Endothelial cell (in vitro differentiated cells): ENCODE measurements around the gene ALDH3B1. TPM values are rescaled to one million over a fixed set of nuclear protein-coding genes. Genes with fewer than 3 reads are reported as not detected.

Source experiments
- DNase-seq: peaks from one replicate; pipeline ENCODE4 v3.0.0; 2021; ENCODE audit warnings: low spot score
- H3K27ac Mint-ChIP-seq: one replicate; pipeline ENCODE4 v1.8.0; 2021; ENCODE audit warnings: mixed read lengths, inconsistent platforms; ENCODE audit not compliant: unreplicated experiment
- H3K27me3 Mint-ChIP-seq: one replicate; pipeline ENCODE4 v1.8.0; 2021; ENCODE audit warnings: mild to moderate bottlenecking, moderate library complexity, mixed read lengths, inconsistent platforms; ENCODE audit not compliant: unreplicated experiment
- H3K36me3 Mint-ChIP-seq: one replicate; pipeline ENCODE4 v1.8.0; 2021; ENCODE audit warnings: mild to moderate bottlenecking, low read depth, mixed read lengths, inconsistent platforms; ENCODE audit not compliant: unreplicated experiment
- H3K4me1 Mint-ChIP-seq: one replicate; pipeline ENCODE4 v1.8.0; 2021; ENCODE audit warnings: mild to moderate bottlenecking, mixed read lengths, inconsistent platforms; ENCODE audit not compliant: unreplicated experiment
- H3K4me3 Mint-ChIP-seq: one replicate; pipeline ENCODE4 v1.8.0; 2021; ENCODE audit warnings: mild to moderate bottlenecking, mixed read lengths, inconsistent platforms; ENCODE audit not compliant: unreplicated experiment
- H3K9me3 Mint-ChIP-seq: one replicate; pipeline ENCODE4 v1.8.0; 2021; ENCODE audit warnings: mixed read lengths, inconsistent platforms; ENCODE audit not compliant: unreplicated experiment
- CTCF ChIP-seq: fragments of 200-600 bp; sonication (generic); IDR thresholded peaks from one replicate; pipeline ENCODE4 v1.5.0; 2021; ENCODE audit warnings: antibody characterized with exemption; ENCODE audit not compliant: unreplicated experiment
- total RNA-seq: library from RNA; stranded (reverse); fragmentation: NEBNext Ultra II Directional; extraction: Animal tissue kit (Norgen Biotek cat#: 25700); gene quantifications from one replicate; pipeline ENCODE4 v1.2.1, GENCODE V29; 2021; ENCODE audit not compliant: unreplicated experiment

Gene ALDH3B1
- total RNA-seq, 1 donor from 2014 or later: not detected

DNA sequence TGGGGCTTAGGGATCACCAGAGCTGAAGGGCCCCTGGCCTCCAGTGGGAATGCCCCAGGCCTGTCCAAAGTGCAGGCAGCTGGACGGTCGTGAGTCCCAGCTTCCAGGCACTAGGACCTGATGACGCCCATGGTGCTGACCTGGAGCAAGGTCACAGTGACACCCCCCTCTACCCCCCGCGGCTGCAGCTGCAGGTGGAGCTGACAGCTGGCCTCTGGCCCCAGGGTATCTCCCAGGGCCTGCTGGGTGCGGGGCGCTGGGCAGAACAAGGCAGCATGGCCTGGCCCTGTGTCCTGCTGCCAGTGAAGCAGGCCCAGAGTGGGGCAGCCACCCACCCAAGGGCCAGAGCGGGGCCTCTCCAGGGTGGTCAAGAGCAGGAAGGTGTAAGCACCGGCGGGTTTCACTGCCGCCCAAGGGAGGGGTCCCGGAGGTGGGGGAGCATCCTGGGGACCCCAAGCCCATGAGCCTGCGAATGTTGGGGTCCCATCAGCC lies 28.1 kb downstream of the ALDH3B1 start:
- Mint-ChIP-seq H3K27ac (no peak overlapping the region), H3K27me3 (peaks cover 7% of the 10 kb centered on the region), H3K36me3 (peaks cover 3% of the 10 kb centered on the region)

DNA sequence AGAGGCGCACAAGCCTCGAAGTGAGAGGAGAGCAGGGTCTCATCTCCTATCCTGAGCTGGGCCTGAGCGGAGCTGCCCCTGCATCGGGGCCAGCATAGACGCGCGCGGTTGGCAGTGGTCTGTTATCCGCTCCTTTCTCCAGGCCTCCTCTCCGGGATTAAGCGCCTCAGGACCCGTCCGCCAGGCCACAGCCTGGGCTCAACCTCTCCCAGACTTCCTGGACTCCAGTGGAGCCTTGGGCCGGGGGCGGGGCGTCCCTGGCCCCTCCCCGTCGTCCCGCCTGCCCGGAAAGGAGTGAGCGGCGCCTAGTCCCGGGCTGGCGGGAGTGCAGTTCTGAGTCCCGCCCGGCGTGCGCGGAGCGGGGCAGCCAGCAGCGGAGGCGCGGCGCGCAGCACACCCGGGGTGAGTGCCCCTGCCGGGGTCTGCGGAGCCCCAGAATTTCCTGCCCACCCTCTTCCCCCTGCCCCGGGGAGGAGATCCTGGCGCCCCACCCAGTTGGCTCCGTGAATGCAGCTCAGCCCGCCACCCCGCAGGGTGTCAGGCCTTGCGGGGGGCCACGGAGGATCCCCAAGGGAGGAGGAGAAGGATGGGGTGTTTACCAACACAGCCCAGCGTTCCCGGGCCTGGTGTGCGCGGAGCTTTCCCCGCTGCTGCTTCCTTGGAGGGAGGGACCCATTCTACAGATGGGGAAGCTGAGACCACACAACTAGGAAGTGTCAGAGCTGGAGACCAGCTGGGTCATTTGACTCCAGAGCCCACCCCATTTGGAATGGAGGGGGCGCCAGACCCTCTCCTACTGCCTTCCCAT lies 28.8 kb downstream of the ALDH3B1 start, which contains the start of gene TCIRG1:
Gene TCIRG1 (plus strand): TSS at position 308 of the 808 bp plus-strand sequence. CDS start 2,247 bp downstream, outside the sequence.
- Mint-ChIP-seq H3K4me1 (peaks cover 16% of the 10 kb centered on the region), H3K4me3 (peak within 1 kb of the TSS; percentile 83), H3K27me3 (peaks cover 7% of the 10 kb centered on the region), H3K9me3 (no peaks in the 10 kb centered on the region), H3K36me3 (peaks cover 3% of the 10 kb centered on the region), H3K27ac (peak within 1 kb of the TSS; percentile 80)
- DNase-seq: peak; percentile 72
- TF ChIP-seq CTCF: no peak

More for the DNA sequence above, 28.1 kb downstream of the ALDH3B1 start:
- H3K9me3 Mint-ChIP-seq: no peaks in the 10 kb centered on the region
- H3K4me3 Mint-ChIP-seq: no peak overlapping the region
- peaks cover 16% of the 10 kb centered on the region for H3K4me1 Mint-ChIP-seq
- TF ChIP-seq CTCF: no peak
- no peak for DNase-seq

DNA sequence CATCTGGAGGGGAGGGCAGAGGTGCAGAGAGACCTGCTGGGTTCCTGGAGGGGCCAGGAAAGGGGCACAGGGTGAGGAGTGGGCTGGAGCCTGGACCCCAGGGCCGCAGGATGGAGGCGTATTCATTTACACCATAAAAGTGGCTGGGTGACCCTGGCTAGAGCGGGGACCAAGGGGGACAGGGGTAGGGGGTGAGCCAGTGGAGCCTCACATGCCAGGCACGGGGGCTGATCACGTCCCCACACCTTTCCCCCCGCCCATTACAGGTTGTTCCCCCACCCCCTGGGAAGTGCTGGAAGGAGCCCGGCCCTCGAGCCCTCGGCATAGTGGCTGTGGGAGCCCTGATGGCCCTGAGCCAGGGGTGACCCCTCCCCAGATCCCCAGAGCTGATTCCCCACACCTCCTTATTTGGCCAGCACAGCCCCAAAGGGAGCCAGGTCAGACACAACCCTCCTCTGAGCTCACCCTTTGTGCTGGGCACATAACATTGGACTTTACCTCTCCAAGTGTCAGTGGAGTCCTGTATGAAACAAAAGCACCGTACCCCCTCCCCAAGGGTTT lies 29.5 kb downstream of the ALDH3B1 start:
- peaks cover 3% of the 10 kb centered on the region for H3K36me3 Mint-ChIP-seq
- peak overlapping the region; percentile 83 for H3K4me3 Mint-ChIP-seq
- H3K27ac Mint-ChIP-seq: peak overlapping the region; percentile 80
- H3K9me3 Mint-ChIP-seq: no peaks in the 10 kb centered on the region
- H3K4me1 Mint-ChIP-seq: peaks cover 16% of the 10 kb centered on the region
- peaks cover 7% of the 10 kb centered on the region for H3K27me3 Mint-ChIP-seq
- TF ChIP-seq CTCF: no peak
- DNase-seq: no peak

GRCh38 chr11:68040101-68040956 lies 30.2 kb downstream of the ALDH3B1 start:
- H3K36me3 Mint-ChIP-seq: peaks cover 3% of the 10 kb centered on the region
- peak overlapping the region; percentile 83 for H3K4me3 Mint-ChIP-seq
- peaks cover 16% of the 10 kb centered on the region for H3K4me1 Mint-ChIP-seq
- peak overlapping the region; percentile 80 for H3K27ac Mint-ChIP-seq
- H3K9me3 Mint-ChIP-seq: no peaks in the 10 kb centered on the region
- peaks cover 9% of the 10 kb centered on the region for H3K27me3 Mint-ChIP-seq
- DNase-seq: peak; percentile 53
- no peak for TF ChIP-seq CTCF
